Measurements from ENCODE around the gene BASP1.
A peak's percentile ranks its signal among the peaks of the same experiment; 100 is the strongest.
"Not testable (repeated sequence)": the region's sequence is repeated elsewhere in the genome, so short reads cannot be mapped to it uniquely, and the experiment has no call there.

BASP1 gene

GRCh38 chr5:17191574-17191973 is 25.9 kb upstream of the BASP1 start:
- DNase-seq, result not testable (repeated sequence)

DNA sequence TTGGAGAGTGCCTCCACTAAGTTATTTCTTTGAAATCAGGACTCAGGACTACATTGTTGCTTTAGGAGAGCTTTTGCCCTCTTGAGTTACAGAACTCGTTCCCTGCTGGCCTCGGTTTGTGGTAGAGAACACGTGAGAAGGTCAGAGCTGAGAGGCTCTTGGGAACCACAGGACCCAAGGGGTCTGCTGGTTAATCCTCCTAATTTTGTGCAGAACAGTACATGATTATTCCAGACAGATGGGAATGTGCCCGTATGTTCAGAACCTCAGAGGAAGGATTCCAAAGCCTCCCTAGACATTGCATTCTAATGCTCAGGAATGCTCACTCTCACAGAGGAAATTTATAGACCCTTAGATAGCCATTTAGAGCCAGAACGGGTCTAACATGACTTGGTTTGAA is 25.2 kb upstream of the BASP1 start:
- DNase-seq, result no peak

- no peak for DNase-seq
These were observed 21.4 kb upstream of the BASP1 start for GRCh38 chr5:17196024-17196423.

- no peak for DNase-seq
These were observed 20.7 kb upstream of the BASP1 start for GRCh38 chr5:17196697-17197096.

GRCh38 chr5:17203329-17204132 is 13.9 kb upstream of the BASP1 start:
- DNase-seq, result no peak

- DNase-seq, result no peak
These were observed 13.3 kb upstream of the BASP1 start for GRCh38 chr5:17204133-17204489.

DNA sequence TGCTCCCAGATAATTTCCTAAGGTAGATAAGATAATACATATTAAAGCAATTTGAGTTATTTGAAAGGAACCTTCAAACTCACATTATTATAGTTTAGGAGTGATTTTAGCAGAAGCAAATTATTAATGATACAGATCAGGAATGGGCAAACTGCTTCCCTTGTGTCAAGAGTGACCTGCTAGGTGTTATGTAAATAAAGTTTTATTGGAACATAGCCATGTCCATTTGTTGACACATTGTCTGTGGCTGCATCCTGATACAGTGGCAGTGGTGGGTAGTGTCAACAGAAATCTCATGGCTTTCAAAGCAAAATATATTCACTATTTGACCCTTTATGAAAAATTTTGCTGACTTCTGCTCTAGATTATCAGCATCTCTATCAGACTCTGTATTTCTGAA is 11.4 kb upstream of the BASP1 start:
- no peak for DNase-seq

GRCh38 chr5:17212191-17212590 is 5.2 kb upstream of the BASP1 start:
- DNase-seq, result no peak

DNA sequence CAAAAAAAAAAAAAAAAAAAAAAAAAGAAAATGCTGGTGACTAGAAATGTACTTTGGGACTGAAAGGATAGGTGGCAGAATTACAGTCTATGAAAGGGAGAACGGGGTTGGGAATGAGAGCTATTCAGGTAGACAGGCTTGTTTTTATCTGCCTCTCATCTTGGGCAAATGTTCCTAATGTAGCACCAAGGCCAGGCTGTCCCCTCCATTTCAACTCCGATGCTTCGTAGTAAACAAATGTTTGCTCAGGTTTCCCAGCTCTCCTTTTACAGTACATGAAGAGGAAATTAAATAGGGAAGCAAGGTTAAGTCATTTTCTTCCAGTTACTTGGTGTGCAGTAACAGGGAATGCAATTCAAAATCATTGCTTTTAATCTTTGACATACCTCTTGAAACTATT is 4.4 kb upstream of the BASP1 start:
- no peak for DNase-seq

- no peak for DNase-seq
These were observed 3.5 kb upstream of the BASP1 start for GRCh38 chr5:17213938-17214337.

DNA sequence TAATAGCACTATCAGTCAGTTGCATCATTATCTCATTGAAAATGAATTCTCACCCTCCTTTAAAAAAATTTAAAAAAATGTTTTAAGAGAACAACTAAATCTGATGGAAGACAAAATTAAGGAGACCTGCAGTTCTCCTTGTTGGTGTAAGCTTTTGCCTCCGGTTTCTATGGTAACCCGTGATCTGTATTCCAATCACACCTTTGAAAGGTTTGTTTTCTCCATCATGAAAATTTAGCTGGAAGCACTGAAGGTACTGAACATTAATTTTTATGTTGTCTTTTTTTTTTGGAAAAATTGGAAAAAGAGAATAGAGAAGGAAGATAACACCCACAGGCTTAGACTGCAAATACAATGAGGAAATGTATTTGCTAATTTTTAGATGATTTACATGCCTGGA is 2.5 kb upstream of the BASP1 start:
- no peak for DNase-seq

DNA sequence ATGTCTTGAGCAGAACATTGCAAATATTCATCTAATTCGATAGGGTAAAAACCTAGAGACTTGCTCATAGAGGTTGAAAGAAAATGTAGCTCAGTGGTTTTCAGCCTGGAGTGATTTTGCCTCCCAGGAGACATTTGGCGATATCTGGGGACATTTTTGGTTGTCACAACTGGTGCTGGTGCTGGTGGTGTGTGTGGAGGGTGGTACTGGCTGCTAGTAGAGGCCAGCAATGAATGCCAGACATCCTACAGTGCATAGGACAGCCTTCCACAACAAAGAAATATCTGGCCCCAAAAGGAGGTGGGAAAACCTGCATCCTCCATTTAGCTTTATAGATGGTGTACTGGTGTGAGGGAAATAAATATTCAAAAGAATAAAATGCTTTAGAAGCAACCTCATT is 2.1 kb upstream of the BASP1 start:
- no peak for DNase-seq

DNA sequence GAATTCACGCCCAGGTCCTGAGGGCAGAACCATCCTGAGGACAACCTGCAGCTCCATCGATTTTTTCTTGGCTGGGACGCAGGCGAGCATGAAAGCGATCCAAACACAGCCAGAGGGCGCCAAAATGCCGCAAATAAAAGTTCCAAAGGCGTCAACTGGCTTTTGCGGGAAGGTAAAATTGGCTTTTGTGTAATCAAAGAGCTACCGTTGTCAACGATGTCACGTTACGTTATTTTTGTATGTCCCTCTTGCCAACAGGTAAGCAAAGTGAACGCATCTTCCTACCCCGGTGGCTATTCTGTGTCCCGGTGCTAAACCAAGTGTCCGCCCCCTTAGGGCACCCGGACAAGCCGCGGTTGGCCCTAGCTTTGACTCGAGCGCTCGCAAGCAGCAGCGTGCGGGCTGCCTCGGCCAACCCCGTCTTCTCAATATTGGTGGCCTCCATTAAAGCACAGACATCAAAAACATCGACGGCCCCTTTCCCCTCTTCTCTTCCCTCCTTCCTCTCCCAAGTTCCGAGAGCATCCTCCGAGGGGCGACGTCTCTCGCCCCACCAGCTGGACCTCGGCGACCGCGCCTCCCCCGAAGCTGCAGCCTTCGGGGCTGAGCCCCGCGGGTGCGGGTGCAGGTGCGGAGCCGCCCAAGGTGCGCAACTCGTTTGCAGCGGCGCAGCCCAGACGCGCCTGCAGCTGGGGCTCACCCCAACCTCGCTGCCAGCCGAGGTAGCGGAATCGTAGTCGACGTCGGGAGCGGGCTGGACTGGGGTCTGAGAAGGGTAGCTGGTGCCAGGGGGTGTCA is 1.1 kb upstream of the BASP1 start:
- peak; percentile 74 for DNase-seq

DNA sequence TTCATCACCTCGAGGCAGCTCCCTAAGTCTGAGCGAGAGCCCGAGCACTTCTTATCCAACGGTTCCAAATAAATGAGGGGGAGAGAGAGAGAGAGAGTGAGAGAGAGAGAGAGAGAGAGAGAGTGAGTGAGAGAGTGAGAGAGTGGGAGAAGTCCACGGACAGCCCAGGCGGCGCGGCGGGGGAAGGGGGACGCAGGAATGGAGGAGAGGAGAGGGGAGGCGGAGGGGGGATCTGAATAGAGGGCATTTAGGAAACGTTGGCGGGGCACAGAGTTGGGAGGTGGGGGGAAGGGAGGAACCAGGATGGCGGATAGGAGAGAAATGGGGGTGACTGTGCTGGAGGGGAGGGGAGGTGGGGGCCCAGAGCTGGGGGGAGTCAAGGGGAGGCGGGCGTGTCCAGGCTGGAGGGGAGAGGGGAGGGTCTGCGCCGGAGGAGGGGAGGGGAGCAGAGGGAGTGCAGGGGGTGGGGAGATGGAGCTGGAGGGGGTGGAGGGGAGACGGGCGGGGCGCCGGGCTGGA is 398 bp upstream of the BASP1 start:
- no peak for DNase-seq

- DNase-seq, result no peak
These were observed 1.0 kb downstream of the BASP1 start for GRCh38 chr5:17218353-17219005.

DNA sequence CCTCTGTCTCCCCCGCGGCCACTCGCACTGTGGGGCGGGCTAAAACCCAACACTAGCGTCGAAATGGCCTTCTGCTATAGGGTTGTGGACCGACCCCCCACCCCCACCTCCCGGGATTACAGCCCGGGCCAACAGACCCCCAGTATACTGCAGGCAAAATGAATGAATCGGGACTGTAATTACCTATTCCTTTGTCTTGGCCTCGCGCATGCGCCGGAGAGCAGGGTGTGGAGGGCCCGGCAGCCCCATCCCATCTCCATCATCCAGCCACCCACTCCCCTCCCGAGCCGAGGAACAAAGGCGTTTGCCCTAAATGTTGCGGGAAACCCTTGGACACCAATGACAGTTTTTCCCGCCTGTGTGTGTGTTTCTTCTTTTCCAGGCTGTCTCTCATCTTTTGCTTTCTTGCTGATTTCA is 1.6 kb downstream of the BASP1 start:
- DNase-seq, result no peak

DNA sequence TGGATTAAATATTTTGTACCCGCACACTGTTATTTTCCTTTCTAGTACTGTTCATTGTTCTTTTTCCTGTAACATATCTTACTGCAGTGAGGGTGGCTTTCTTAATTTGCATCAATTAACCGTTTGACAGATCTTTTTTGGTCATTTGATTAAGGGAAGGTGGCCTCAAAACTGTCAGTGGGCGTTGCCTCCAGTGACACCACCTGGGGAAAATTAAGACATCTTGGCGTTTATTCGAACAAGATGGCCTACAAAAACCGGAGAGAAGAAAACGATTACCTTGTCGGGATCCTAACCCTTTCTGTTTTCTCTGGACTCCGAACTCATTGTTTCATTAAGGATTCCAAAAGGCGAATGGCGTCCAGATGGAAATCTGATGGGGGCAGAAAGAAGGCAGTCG is 2.0 kb downstream of the BASP1 start:
- DNase-seq, result no peak

DNA sequence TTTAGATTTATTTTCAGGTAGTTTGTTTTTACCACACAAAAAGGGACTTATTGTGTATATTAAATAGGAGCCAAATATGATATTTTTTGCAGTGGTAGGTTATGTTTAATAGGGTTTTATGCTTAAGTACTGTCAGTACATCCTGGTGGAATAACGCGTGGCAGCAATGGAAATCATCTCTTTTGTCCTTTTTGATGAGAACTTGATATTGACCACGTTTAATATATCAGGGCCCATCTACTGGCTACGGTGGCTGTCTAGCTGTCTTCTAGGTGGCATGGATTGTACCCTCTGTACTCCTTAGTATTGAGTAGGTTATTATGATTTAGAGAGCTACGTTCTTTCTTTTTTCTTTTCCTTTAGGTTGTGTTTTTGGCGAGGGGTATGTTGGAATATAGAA is 2.6 kb downstream of the BASP1 start:
- DNase-seq, result no peak

- no peak for DNase-seq
These were observed 3.0 kb downstream of the BASP1 start for GRCh38 chr5:17220469-17220868.

DNA sequence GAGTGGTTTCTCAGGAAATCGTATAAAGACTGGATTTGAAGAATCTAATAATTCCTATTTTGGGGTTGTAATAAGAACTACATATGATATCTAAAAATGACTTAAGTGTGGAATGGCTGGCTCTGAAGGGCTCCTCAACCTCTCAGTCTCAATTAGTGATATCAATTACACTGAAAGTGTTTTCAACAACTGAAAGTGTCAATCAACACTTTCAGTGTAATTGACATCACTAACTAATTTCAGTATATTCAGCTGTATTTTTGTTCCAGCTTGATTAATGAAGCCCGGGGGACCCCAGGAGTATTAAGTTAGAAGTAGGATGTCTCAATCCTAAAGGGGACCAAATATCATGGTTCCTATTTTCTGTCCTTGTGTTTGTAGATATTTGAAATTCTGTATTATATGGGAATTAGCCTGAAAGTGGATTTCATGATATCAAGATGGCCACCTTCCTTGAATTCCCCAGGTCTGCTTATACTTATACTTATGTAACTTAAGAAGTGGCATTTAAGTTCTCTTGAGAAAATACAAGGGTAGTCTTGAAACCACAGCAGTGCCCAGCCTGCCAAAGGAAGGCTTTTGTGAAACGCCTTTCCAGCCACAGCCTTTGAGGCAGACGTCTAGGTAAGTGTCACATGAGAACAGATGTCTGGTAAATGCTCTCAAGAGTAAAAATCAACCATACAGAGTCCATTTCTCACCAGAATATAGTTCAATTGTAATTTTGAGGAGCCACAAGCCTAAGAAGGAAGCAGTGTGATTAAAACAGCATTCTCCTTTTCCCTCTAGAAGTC is 4.6 kb downstream of the BASP1 start:
- DNase-seq, result no peak

DNA sequence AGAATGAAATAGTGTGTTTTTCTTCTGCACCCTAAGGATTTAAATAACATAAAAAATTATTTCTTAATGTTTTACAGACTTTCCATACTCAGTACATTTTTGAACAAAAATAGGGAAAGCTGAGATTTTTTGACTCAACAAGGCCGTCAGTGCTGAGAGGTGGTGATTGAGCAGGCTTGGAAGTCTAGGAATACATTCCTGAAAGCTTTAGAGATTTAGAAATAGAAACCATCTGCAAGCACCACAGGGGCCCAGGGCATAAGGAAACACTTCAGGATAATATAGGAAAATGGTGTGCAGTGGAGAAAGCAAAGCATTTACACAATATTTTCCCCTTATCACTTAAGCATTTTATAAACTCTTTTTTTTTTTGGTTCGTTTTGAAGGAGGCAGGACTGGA is 5.2 kb downstream of the BASP1 start:
- no peak for DNase-seq

DNA sequence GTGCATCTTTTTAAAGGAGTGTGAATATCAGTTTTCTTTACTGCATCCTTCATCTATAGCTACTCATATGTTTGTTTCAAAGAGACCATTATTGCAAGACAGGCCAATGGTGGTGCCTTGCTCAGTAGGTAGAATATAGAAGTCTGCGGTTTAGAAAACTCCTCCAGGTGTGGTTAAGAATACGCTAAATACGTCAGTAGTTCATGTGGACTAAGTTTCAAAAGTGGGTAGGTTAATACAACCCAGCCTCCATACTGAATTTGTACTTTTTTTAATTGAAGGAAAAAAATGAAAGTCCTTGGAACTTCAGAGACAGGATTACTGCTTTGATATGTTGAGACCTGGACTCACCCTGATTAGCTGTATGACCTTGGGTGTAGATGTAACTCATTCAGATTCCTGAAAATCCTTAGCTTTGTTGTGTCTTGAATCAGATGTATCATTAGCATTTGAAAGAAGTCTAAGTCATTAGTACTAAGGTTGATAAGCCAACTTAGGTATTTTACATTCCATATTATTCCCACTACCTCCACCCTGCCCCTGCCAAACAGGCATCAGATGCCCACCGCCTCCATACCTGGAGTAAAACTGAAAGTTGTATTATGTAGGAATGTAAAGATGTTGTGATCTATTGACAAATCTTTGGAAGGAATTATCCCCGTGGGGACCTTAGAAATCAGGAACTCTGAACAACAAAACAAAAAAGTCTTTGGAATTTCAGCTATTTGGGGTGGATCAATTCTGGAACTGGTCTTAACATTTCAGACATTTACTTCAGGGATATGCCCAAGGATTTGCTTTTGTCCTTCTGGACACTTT is 6.1 kb downstream of the BASP1 start:
- no peak for DNase-seq
